Lower lobe of right lung (tissue), 2 donors: ENCODE measurements around the gene C11orf42. TPM values are rescaled to one million over a fixed set of nuclear protein-coding genes. Genes with fewer than 3 reads are reported as not detected.

Source experiments
- ATAC-seq, 2 donors: fragments of 200-7000 bp; cut with Tn5 transposase; one replicate each; pipeline ENCODE4 v1.9.1; 2020 to 2022; ENCODE audit warnings: mild to moderate bottlenecking in 2 of 2, moderate library complexity in 2 of 2
- DNase-seq: peaks from one replicate; pipeline ENCODE4 v3.0.0-alpha.2; 2020
- H3K27ac ChIP-seq: fragments of 200-600 bp; one replicate; pipeline ENCODE4 v1.8.0; 2022
- H3K27me3 ChIP-seq: fragments of 200-600 bp; one replicate; pipeline ENCODE4 v1.8.0; 2022; ENCODE audit warnings: low read depth
- H3K36me3 ChIP-seq: fragments of 200-600 bp; one replicate; pipeline ENCODE4 v1.8.0; 2022; ENCODE audit warnings: mild to moderate bottlenecking
- H3K4me1 ChIP-seq: fragments of 200-600 bp; one replicate; pipeline ENCODE4 v1.8.0; 2022
- H3K4me3 ChIP-seq: fragments of 200-600 bp; one replicate; pipeline ENCODE4 v1.8.0; 2022; ENCODE audit warnings: mild to moderate bottlenecking
- H3K9me3 ChIP-seq: fragments of 200-600 bp; one replicate; pipeline ENCODE4 v1.8.0; 2022
- intact Hi-C: fragments of 100-400 bp; cut with DNase I; formaldehyde crosslinking; loops from one replicate; pipeline ENCODE4 v1.11.0; 2022
- total RNA-seq: library from RNA; stranded (reverse); fragmentation: NEBNext Ultra II Directional; extraction: Animal tissue kit (Norgen Biotek cat#: 25700); gene quantifications from one replicate; pipeline ENCODE4 v1.2.1, GENCODE V29; 2021
- TF ChIP-seq, protein P1 (sequence below): fragments of 200-600 bp; IDR thresholded peaks from one replicate; pipeline ENCODE4 v1.8.0; 2022; ENCODE audit warnings: antibody characterized with exemption, mild to moderate bottlenecking
- donor health status: DM: no; HTN: yes; CAD: no; lungs with severe emphysema.

C11orf42 gene
- total RNA-seq, 1 donor from 2014 or later = not detected

DNA sequence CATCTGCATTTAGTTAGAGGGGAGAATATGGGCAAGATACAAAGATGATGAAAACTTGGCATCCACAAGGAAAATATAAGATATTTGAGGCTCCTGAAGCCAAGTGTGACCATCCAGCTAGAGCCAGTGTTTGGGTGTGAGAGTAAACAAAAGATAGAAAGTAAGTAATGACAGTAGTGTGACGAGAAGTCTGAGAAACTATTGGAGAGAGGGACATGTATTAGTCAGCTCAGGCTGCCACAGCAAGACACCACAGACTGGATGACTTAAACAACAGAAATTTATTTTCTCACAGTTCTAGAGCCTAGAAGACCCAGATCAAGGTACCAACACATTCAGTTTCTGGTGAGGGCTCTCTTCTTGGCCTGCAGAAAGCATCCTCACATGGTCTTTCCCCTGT is 47.8 kb downstream of the C11orf42 start:
- Histone ChIP-seq H3K27ac (no peak overlapping the region), H3K4me3 (no peak overlapping the region), H3K36me3 (no peaks in the 10 kb centered on the region), H3K27me3 (peaks cover 22% of the 10 kb centered on the region), H3K9me3 (no peaks in the 10 kb centered on the region), H3K4me1 (peaks cover 7% of the 10 kb centered on the region)
- TF ChIP-seq, protein P1, sequence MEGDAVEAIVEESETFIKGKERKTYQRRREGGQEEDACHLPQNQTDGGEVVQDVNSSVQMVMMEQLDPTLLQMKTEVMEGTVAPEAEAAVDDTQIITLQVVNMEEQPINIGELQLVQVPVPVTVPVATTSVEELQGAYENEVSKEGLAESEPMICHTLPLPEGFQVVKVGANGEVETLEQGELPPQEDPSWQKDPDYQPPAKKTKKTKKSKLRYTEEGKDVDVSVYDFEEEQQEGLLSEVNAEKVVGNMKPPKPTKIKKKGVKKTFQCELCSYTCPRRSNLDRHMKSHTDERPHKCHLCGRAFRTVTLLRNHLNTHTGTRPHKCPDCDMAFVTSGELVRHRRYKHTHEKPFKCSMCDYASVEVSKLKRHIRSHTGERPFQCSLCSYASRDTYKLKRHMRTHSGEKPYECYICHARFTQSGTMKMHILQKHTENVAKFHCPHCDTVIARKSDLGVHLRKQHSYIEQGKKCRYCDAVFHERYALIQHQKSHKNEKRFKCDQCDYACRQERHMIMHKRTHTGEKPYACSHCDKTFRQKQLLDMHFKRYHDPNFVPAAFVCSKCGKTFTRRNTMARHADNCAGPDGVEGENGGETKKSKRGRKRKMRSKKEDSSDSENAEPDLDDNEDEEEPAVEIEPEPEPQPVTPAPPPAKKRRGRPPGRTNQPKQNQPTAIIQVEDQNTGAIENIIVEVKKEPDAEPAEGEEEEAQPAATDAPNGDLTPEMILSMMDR = no peak
- intact Hi-C loops = no loop called here
- no peak for DNase-seq
- ATAC-seq = no peak

DNA sequence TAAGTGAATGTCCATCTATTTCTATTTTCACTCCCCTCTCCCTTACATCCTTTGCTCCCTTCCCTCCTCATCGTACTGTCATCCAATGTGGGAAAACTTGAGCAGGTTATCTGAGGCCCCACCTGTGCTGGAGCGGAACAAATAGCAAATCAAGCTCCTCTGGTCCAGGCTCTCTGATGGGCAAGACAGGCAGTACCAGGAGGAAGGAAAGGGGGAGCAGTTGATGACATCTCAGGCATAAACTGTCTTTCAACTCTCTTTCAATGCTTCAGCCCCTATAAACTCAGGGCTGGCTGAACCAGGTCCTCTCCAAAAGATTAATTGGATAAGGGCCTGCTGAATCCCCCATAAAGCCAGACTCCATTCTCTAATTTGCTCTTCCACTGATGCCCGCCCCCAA is 52.8 kb downstream of the C11orf42 start:
- H3K27me3 ChIP-seq = peaks cover 46% of the 10 kb centered on the region
- peaks cover 12% of the 10 kb centered on the region for H3K4me1 ChIP-seq
- H3K36me3 ChIP-seq = no peaks in the 10 kb centered on the region
- no peak overlapping the region for H3K4me3 ChIP-seq
- H3K9me3 ChIP-seq = no peaks in the 10 kb centered on the region
- H3K27ac ChIP-seq = no peak overlapping the region
- TF ChIP-seq, protein P1 = no peak
- intact Hi-C loops = no loop called here
- no peak for ATAC-seq
- DNase-seq = no peak

DNA sequence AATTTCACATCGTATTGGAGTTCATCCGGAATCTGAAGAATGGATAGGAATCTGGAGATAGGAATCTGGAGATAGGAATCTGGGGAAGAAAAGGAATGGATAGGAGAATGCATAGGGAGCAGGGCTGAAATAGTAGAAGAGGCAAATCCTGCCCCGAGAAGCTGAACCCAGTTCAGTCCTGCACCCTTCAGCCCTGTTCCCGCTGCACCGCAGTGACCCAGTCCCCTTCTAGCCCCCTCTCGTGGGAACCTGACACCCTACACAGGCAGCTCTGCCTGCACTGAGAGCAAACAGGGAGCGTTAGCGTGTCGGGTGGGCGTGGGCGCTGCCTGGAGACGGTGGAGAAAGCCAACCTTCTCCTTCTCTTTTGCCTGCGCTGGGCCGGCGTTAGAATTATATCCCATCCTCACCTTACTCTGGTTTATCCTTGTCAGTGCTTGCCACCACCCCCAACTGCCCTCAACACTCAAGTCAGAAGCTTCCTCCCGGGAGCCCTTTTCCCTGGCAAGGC is 53.3 kb downstream of the C11orf42 start:
- TF ChIP-seq, protein P1 = no peak
- H3K27me3 ChIP-seq = peaks cover 46% of the 10 kb centered on the region
- intact Hi-C loops = no loop called here
- no peaks in the 10 kb centered on the region for H3K36me3 ChIP-seq
- ATAC-seq = peak; percentile 23 to 41
- peaks cover 12% of the 10 kb centered on the region for H3K4me1 ChIP-seq
- peak overlapping the region; percentile 48 for H3K4me3 ChIP-seq
- no peaks in the 10 kb centered on the region for H3K9me3 ChIP-seq
- DNase-seq = no peak
- H3K27ac ChIP-seq = no peak overlapping the region

DNA sequence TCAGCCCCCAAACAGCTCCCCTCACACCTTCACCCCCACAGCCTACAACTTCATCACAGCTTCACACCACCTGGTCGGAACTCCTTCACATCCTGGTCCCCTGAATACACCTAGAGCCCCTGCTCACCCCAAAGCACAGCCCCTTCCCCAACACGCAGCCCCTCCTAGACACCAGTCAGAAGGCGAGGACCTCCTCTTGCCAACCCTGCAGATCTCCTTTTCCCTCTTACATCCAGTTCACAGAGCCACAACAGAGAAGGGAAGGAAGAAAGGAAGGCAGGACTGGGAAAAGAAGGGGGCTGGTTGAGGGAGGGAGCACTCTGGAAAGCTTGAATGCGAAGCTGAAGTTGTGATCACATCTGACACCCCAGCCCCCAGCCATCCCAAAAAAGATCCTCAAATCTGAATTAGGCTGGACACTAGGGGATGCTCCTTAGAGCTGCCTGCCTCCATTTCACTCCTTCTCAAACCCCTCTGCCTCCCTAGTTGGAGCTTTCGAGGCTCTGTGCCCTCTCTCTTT is 54.9 kb downstream of the C11orf42 start:
- no peak overlapping the region for H3K27ac ChIP-seq
- H3K36me3 ChIP-seq = no peaks in the 10 kb centered on the region
- H3K9me3 ChIP-seq = no peaks in the 10 kb centered on the region
- H3K4me3 ChIP-seq = no peak overlapping the region
- TF ChIP-seq, protein P1 = no peak
- peaks cover 12% of the 10 kb centered on the region for H3K4me1 ChIP-seq
- no peak for DNase-seq
- H3K27me3 ChIP-seq = peaks cover 46% of the 10 kb centered on the region
- intact Hi-C loops = no loop called here
- no peak for ATAC-seq

Other genes with a start within 250 kb of the C11orf42 start
- gene OR56A5, start 237.1 kb upstream of the C11orf42 start, total RNA-seq = not detected
- gene OR52L1, start 218.6 kb upstream of the C11orf42 start, total RNA-seq = not detected
- gene OR56A4, start 198.6 kb upstream of the C11orf42 start, total RNA-seq = not detected
- gene OR56A1, start 174.8 kb upstream of the C11orf42 start, total RNA-seq = not detected
- gene OR56B4, start 97.9 kb upstream of the C11orf42 start, total RNA-seq = not detected
- not detected for gene OR52B2, start 35.2 kb upstream of the C11orf42 start, total RNA-seq
- gene OR52W1, start 6.3 kb upstream of the C11orf42 start, total RNA-seq = not detected
- 37.1 TPM for gene FHIP1B, start 29.1 kb downstream of the C11orf42 start, total RNA-seq
- gene CNGA4, start 33.5 kb downstream of the C11orf42 start, total RNA-seq = 3.8 TPM
- not detected for gene CCKBR, start 54.3 kb downstream of the C11orf42 start, total RNA-seq
- gene CAVIN3, start 114.9 kb downstream of the C11orf42 start, total RNA-seq = 36.3 TPM
- gene SMPD1, start 184.9 kb downstream of the C11orf42 start, total RNA-seq = 39.7 TPM
- gene APBB1, start 213.5 kb downstream of the C11orf42 start, total RNA-seq = 37.2 TPM
- 1.7 TPM for gene HPX, start 235.4 kb downstream of the C11orf42 start, total RNA-seq